NCI-H1417 (cell line): Measurements from ENCODE around the gene CCNY.
"Not testable (repeated sequence)": the region's sequence is repeated elsewhere in the genome, so short reads cannot be mapped to it uniquely, and the experiment has no call there.

Experiments
- DNase-seq, 3 experiments: peaks; one replicate each; lab custom pipeline; 2025; lab: John Stamatoyannopoulos, UW

The CCNY gene

GRCh38 chr10:35336084-35336831 lies at the start of gene CCNY:
Gene CCNY, plus strand, starts transcription at chr10:35336509. Its CDS starts 545 bp downstream, at chr10:35337054.
- peak; percentile 35 to 78 (median 64) for DNase-seq

GRCh38 chr10:35289198-35289597 lies 47.1 kb upstream of the CCNY start:
- no peak for DNase-seq

- no peak for DNase-seq
Observed at GRCh38 chr10:35294506-35294905, 41.8 kb upstream of the CCNY start.

GRCh38 chr10:35299016-35299415 lies 37.3 kb upstream of the CCNY start:
- DNase-seq, result no peak

- no peak for DNase-seq
Observed at GRCh38 chr10:35300063-35300699, 36.1 kb upstream of the CCNY start.

- no peak for DNase-seq
Observed at GRCh38 chr10:35304649-35305048, 31.7 kb upstream of the CCNY start.

GRCh38 chr10:35306852-35307251 lies 29.5 kb upstream of the CCNY start:
- no peak for DNase-seq

GRCh38 chr10:35307297-35307696 lies 29.0 kb upstream of the CCNY start:
- DNase-seq, result no peak

- DNase-seq, result peak in 1 of 3 experiments; percentile 1
Observed at GRCh38 chr10:35308809-35309208, 27.5 kb upstream of the CCNY start.

GRCh38 chr10:35314142-35314541 lies 22.2 kb upstream of the CCNY start:
- not testable (repeated sequence) for DNase-seq

GRCh38 chr10:35315235-35315634 lies 21.1 kb upstream of the CCNY start:
- not testable (repeated sequence) for DNase-seq

- DNase-seq, result no peak
Observed at GRCh38 chr10:35316218-35316967, 19.9 kb upstream of the CCNY start.

- DNase-seq, result no peak
Observed at GRCh38 chr10:35318551-35318950, 17.8 kb upstream of the CCNY start.

- no peak for DNase-seq
Observed at GRCh38 chr10:35320341-35320740, 16.0 kb upstream of the CCNY start.

- DNase-seq, result no peak
Observed at GRCh38 chr10:35322636-35323035, 13.7 kb upstream of the CCNY start.

GRCh38 chr10:35324196-35324595 lies 12.1 kb upstream of the CCNY start:
- no peak for DNase-seq

- no peak for DNase-seq
Observed at GRCh38 chr10:35326466-35327235, 9.7 kb upstream of the CCNY start.

GRCh38 chr10:35327790-35328403 lies 8.4 kb upstream of the CCNY start:
- no peak for DNase-seq

GRCh38 chr10:35328404-35329037 lies 7.8 kb upstream of the CCNY start:
- DNase-seq, result no peak

GRCh38 chr10:35329520-35329919 lies 6.8 kb upstream of the CCNY start:
- DNase-seq, result no peak
